LoVo (cell line): ENCODE data around the gene GNG3.
"Not testable (repeated sequence)": the region's sequence is repeated elsewhere in the genome, so short reads cannot be mapped to it uniquely, and the experiment has no call there.

Experiments
- DNase-seq: peaks from one replicate; pipeline ENCODE4 v3.0.0-alpha.2; 2016; ENCODE audit warnings: low spot score

Gene GNG3

DNA sequence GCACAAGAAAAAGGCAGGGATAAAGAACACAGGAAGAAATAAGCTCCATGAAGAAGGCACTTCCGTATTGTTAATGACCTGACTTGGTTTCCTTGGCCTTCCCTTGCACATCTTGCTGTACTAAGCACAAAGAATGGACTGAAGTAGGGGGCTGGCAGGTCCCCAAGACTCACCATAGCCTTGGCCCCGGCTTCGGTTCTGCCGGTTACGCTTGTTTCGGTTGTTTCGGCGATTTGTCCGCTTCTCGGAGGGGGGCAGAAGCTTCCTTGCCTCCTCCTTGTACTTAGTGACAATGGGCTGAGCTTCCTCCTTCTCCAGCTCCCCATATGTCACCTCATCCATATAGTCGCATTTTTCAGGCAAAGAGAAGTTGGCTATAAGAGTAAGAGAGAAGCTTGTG, 9.3 kb downstream of the GNG3 start:
- no peak for DNase-seq

DNA sequence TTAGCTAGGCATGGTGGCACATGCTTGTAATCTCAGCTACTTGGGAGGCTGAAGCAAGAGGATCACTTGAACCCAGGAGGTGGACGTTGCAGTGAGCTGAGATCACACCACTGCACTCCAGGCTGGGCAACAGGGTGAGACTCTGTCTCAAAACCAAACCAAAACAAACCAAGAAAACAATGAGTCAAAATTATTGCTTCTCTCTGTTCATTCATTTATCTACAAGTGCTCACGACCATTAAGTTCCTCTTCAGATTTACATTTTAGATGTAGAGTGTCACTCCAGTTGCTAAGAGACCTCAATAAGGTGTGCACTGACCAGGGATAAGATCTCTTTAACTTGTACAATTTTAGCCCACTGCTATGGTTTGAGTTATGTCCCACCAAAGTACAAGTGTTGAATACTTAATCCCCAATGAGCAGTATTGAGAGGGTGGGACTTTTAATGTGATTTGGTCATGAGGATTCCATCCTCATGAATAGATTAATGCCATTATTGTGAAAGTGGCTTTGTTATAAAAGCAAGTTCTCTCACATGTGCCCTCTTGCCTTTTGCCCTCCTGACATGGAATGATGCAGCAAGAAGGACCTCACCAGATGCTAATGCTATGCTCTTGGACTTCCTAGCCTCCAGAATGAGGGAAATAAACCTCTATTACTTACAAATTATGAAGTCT, 12.0 kb downstream of the GNG3 start:
- DNase-seq = no peak

DNA sequence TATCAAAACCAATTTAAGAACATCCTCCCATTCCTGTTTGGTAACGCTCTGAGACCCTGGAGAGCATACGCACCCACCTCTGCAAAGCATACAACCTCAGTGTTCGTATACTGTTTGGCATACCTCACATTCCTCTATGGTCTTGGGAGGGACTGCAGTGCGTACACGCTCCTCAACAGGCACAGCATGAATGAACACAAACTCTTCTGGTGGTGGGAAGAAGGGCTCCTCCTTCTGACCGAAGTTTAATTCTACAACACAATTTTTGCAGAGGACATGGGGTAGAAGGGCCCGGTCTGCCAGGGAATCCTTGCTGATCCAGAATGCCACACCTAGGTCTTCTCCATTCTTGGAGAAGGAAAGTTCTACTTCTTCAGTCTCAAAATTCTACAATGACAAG, 14.5 kb downstream of the GNG3 start:
- DNase-seq = no peak

DNA sequence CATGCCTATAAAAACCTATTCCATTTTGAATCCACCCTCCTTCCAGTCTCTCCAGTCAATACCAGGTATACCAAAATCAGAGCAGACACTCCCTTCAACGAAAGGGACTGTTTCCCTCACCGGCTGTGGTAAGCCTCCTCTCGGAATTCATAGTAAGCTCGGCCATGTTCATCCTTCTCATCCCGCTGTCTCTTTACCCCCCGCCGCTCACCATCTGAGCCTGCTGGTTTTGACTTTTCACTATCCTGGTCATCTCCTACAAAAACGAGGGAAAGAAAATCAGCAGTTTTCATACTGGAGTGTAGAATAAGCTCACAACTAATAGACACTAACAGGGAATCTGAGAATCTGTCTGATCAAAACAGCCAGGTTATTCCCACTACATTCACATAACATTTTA, 16.7 kb downstream of the GNG3 start:
- no peak for DNase-seq

DNA sequence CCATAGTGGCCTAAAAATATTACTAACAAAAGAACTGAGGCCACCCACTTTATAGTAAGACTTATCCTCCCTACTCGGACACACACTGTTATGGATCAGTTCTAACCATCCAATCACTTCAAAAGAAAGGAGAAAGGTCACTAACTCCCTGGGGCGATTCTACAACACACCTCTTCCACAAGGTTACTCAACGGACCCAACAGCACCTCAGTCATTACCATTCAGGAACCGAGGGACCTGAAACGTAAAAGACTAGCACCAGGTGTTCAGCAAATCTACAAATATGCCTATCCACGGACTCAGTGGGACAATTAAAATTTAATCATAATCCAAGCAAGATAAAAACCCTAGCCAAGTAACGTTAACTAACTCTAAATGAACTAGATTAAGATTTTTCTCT, 18.2 kb downstream of the GNG3 start:
- peak; percentile 24 for DNase-seq

DNA sequence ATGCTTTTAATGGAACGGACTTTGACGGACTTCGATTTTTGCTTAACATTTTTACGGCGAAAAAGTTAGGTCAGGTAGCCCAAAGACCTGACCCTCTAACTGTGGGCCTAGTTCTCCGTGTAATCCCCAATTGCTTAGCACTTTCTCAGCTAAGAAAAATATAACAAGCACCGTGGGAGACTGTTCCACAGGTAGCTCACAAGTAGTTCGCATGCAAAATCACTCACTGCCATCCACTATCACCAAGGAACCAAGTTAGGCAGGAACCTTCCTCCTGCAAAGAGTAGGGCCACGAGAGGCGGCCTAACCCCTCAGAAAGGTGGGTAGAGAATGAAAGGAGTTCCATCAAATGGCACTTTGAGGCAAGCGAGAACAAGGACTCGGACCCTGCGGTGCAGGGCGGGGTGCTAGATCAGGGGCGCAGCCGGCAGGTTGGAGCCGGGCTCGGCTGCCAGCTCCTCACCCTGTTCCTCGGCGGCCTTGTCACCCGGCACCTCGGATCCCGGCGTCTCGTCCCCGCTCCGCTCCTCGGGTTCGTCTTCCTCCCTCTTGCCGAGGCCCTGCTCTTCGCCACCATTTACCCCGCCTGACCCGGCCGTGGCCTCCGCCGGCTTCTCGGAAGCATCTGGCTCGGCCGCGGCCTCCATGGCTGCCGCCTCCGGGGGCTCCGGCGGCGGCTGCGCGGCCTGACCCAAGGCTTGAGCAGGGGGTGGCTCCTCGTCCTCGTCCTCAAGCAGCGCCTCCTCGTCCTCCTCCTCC, 18.9 kb downstream of the GNG3 start:
- DNase-seq = no peak

DNA sequence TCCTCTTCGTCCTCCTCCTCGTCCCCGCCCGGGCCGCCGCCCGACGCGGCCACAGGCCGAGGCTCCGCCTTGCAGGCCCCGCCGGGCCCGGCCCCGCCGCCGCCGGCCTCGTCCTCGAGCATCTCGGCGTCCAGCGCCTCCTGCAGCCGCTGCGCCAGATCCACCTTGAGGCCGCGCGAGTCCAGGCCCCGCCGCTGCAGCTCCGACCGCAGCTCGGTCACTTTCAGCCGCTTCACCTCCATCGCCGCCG, 19.4 kb downstream of the GNG3 start:
- DNase-seq = no peak

DNA sequence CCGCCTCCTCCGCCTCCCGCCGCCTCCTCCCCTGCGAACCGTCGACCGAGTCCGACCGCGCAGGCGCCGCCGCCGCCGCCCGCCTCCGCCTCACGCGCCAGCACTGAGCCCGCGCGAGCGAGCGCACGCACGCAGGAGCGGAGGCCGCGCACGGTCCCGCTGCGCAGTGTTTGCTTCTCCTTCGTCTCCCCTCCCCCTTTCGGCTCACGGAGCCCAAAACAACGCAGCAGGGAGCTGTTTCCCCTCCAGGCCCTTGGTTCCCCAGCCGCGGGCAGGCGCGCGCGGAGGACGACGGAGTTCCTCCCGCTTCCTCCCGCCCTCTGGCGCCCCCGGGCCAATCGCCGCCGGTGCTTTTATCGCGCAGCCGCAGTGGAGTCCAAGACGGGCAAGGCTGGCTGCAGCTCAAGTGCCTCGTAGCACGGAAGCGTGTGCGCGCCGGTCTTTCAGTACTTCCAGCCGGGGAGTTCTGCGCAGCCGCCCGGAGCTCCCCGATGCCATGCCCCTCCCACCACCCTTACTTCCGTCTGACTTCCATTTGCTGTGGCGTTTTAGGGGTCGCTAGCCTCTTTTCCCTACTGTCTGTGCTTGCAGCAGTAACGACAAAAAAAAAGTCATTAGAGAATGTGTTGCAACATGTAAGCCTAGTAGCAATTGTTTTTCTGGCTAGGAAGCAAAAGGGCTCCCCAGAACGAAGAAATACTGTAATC, 19.8 kb downstream of the GNG3 start, which contains the start of gene HNRNPUL2:
Gene HNRNPUL2 (minus strand): TSS at position 293 of the 707 bp plus-strand sequence. CDS start 301 bp downstream, outside the sequence.
- peak; percentile 100 for DNase-seq

DNA sequence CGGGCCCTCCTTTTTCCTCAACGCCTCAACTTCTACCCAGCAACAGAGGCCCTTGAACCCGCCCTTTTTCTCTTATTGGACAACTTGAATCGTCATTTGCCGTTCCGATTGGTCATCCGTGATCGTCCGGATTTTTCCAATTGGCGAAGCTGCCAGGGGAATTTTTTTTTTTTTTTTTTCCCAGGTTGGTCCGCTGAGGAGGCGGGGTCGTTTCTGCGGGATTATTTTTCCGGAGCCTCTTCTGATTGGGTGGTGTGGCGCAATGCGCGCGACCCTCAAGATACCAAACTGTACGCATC, 20.3 kb downstream of the GNG3 start:
- DNase-seq = peak; percentile 95

DNA sequence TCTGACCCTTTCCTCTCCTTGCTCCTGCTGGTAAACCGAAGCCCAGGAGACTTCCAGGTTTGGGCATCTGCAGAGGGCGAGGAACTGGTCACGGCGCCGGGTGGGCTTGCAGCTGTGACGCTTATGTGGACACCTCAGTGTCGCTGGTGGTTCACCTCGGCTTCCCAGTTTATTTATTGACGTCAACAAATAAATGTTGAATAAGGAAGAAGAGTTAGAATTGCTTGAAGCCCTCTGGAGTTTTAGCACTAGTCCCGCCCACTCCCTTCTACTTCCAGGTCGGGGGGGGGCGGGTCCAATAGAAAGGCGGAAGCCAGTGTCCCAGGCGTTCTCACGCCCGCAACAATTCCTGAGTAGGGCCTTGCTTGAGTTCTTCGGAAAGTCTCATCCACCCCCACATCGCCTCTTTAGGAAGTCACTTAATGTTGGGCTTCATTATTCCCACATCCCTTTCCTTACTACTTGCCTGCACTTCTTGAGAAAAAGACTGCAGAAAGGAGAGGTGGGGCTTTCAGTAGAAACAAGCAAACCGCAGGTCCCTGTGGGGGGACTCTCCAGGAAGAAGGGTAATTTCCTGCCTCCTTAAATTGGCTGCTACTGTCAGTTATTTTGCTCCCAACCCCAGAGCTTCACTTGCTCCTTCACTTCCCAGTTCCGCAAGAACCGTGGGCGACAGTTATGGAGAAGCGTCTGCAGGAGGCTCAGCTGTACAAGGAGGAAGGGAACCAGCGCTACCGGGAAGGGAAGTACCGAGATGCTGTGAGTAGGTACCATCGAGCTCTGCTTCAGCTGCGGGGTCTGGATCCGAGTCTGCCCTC, 20.9 kb downstream of the GNG3 start, which contains the start of gene TTC9C:
Gene TTC9C (plus strand): TSS at position 316 of the 818 bp plus-strand sequence. CDS start 363 bp downstream, at position 679.
- peak; percentile 87 for DNase-seq

DNA sequence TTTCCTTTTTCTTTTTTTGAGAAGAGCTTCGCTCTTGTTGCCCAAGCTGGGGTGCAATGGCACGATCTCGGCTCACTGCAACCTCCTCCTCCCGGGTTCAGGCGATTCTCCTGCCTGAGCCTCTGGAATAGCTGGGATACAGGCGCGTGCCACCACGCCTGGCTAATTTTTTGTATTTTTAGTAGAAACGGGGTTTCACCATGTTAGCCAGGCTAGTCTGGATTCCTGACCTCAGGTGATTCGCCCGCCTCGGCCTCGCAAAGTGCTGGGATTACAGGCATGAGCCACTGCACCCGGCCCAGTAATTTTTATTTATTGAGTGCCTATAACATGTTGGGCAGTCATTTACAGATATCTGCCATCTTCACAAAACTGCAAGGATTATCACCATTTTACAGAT, 22.6 kb downstream of the GNG3 start:
- not testable (repeated sequence) for DNase-seq

DNA sequence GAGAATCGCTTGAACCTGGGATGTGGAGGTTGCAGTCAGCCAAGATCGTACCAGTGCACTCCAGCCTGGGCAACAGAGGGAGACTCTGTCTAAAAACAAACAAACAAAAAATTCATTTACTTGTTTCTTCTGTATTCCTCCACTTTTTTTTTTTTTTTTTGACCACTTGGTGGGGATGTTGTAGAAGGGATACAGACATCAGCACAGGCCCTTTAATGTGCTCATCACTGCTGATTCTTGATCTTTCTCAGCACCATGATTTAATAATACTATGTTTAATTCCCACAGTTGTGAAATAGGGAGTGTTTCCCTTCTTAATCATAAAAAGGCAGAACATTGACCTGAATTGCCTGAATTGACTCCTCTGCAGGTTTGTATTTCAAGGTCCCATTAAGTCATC, 25.4 kb downstream of the GNG3 start:
- DNase-seq = no peak

DNA sequence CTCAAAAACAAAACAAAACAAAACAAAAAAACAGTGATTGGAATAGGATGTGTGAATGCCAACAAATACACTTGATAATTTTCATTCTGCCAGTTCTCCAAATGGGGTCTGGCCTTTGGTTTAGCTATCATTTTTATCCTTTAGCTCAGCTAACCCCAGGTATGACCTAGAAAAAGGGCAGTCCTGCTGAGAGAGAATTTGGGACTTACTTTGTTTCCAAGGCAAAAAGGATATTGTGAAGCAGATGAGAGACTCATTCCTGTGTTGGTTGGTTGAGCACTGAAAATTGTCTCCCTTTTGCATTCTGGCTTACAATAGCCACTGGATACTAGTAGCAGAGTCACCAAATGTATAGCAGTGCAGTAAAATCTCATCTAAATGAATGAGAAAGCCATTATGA, 29.7 kb downstream of the GNG3 start:
- DNase-seq = no peak

DNA sequence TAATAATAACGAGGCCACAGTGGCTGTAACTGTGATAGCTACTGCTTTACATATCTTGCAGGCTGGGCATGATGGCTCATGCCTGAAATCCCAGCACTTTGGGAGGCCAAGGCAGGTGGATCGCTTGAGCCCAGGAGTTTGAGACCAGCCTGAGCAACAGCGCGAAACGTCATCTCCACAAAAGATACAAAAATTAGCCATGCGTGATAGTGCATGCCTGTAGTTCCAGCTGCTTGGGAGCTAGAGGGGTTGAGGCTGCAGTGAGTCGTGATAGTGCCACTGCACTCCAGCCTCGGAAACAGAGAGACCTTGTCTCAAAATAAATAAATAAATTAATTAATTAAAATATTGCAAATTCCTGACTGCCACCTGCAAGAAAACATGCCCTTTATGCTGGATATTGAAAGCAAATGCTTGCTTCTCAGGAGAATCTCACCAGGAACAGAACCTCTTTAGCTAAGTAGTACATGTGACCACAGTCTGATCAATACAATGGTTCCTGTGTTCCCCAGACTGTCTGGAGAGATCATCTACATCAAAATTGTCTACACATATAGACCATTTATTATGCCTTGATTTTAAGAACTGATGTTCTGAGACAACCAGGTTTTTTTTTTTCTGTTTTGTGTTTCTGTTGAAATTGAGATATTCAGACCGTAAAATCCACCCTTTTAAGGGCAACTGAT, 40.1 kb downstream of the GNG3 start:
- no peak for DNase-seq

DNA sequence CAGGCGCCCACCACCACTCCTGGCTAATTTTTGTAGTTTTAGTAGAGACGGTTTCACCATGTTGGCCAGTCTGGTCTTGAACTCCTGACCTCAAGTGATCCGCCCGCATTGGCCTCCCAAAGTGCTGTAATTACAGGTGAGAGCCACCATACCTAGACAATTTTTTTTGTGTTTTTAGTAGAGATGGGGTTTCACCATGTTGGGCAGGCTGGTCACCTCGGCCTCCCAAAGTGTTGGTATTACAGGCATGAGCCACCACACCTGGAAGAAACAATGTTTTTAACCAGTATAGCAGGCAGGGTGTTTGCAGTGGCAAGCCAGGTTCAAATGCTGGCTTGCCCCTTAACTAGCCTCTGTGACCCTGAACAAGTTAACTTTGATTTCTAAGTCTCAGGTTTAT, 42.5 kb downstream of the GNG3 start:
- DNase-seq = not testable (repeated sequence)

DNA sequence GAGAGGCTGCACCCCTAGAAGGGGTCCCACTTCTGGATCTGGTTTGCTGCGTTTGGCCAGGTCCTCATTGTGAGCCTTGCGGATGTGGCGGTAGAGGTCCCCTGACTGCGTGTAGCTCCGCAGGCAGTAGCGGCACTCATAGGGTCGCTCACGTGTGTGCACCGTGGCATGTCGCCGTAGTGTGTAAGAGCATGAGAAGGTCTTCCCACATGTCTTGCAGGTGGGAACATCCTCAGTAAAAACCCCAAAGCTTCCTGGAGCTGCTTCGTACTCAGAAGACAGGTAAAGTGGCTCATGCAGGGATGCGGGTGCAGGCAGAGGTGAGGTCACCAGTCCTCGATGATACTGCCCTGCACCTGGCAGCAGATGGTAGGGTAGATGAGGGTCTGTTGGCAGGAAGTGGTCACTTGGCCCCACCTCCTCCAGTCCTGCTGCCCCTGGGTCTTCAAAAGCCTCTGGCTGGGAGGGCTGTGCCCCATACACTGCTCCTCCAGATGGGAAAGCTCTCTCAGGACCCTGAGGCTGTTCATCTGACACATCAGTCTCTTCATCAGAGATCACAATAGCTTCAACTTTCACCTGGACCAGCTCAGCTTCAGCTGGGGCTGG, 44.8 kb downstream of the GNG3 start:
- DNase-seq = no peak

DNA sequence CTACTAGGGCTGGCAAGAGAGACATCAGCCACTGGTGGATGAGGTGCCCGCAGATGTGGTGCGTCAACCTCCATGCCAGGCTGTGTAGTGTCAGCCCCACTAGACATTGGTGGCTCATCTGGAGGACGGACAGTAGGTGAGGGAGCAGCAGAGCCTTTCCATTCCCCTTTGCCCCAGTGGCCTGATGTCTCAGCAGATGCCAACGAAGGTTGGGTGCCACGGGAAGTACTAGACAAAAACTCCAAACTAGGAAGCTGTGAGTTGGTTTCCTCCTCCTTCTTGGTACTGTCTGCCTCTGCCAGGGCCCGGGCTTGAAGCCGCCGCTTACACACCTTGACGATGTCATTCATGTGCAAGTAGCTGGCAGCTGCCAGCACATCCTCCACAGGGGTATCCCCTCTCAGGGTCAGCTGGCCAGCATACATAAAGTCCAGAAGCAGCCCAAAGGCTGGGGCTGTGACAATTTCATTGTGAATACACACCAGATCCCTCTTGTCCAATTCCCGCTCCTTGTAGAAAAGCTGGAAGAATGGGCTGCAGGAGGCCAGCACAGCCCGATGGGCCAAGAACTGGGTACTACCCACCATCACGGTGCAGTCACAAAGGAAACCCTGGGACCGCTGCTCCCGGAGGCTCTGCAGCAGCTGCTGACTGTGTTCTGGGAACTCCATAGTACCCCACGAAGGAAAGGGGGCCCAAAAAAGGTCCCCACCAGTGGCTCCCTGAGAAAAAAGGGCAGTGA, 45.7 kb downstream of the GNG3 start:
- no peak for DNase-seq

DNA sequence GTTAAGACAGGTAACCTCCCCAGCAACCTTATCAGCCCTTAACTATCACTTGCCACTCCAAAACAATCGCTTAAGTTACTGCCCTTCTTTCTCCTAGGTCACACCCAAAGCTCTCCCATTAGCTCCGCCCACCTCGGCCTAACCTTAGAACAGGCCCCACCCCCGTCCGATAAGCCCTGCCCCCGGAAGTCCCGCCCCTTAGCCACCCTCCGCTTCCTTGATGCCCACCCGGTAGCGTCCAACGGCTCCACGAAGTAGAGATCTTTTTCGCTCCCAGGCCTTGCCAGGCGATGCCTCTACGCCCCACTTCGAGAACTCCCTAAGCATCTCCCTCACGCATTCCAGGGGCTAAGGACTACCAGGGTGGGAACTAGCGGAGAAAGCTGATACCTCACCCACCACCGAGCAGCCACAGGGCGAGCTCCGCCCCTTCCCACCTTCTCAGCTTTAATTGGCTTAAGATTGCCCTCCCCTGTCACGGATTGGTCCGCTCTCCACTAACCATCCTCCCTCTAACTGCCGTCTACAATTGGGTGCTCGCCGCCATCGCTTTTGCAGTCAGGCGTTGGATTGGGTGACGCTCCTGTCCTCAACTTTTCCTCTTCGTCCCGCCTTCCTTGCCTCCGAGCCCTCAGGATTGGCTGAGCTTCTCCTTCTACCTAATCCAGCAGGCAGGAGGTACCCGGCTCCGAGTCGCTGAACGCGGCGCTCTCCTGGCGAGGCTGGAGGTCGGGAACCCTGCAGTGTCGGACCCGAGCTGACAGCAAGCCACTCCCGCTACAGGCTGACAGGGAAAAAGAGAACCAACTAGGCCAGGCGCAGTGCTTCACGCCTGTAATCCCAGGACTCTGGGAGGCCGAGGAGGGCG, 46.5 kb downstream of the GNG3 start, which contains the start of gene ZBTB3:
Gene ZBTB3 (minus strand): TSS at position 425 of the 868 bp plus-strand sequence. CDS start 496 bp downstream, outside the sequence.
- peak; percentile 99 for DNase-seq

DNA sequence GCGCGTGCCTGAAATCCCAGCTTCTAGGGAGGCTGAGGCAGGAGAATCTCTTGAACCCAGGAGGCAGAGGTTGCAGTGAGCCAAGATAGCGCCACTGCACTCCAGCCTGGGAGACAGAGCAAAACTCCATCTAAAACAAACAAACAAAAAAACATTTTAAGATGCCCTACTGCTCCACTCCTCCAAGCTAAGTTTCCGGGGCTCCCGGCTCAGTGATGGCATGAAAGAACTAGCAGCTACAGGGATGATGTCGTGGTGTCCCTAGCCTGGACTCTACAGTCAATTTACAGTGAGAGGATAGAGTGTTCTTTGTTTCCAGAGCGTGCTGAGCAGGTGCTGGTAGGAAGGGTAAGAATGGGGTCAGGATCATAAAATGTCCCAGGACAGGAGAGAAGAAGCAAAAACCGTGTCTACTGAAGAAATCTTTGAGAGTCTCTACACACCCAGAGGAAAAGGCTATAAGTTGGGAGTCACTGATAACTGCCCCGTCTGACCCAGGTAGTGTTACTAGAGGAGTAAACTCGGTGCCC, 47.7 kb downstream of the GNG3 start:
- no peak for DNase-seq
